ENCODE results near the gene PARG.

The PARG gene

DNA sequence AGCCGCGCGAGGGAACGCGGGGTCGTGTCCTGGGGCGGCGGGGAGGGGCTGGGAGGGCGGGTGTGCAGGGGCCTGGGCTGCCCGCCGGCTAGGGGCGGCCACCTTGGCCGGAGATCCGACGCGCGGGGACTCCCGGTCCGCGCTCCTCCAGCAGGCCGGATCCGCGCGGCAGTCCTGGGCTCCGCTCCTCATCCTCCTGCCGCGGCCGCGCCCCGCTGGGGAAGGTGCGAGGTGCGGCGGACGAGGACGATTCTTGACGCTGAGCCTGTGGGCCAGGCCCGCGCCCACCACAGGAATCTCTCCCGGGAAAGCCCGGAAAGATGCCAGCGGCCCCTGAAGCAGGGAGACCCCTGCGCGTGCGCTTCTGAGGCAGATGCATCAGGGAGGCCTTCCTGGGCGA lies 173.1 kb downstream of the PARG start:
- Histone ChIP-seq H3K4me2 (ENCODE audit: low read depth, low read length, poor library complexity, severe bottlenecking) (no peak overlapping the region), H3K27ac (ENCODE audit: low read depth, low read length) (no peak overlapping the region), H3K9me2 (replicated peaks; ENCODE audit: insufficient read depth, low read length) (no peaks in the 10 kb centered on the region), H3K4me3 (ENCODE audit: insufficient read depth, low read length, poor library complexity, severe bottlenecking) (no peak overlapping the region), H3K36me3 (ENCODE audit: low read length) (no peaks in the 10 kb centered on the region), H3K9me3 (ENCODE audit: insufficient read depth, low read length) (no peaks in the 10 kb centered on the region), H3K9ac (ENCODE audit: low read length) (no peak overlapping the region), H3F3A (ENCODE audit: insufficient read depth) (no peaks in the 10 kb centered on the region), H3K79me2 (ENCODE audit: insufficient read depth, low read length) (no peaks in the 10 kb centered on the region), H4K20me1 (ENCODE audit: low read depth, low read length) (no peaks in the 10 kb centered on the region), H2AFZ (ENCODE audit: low read depth, low read length, severe bottlenecking) (no peak overlapping the region), H3K27me3 (ENCODE audit: low read length) (no peaks in the 10 kb centered on the region)
- TF ChIP-seq EZH2phosphoT487 (conservative IDR thresholded peaks at IDR 0.05; ENCODE audit: low read length), result no peak
- TF ChIP-seq, protein P1, sequence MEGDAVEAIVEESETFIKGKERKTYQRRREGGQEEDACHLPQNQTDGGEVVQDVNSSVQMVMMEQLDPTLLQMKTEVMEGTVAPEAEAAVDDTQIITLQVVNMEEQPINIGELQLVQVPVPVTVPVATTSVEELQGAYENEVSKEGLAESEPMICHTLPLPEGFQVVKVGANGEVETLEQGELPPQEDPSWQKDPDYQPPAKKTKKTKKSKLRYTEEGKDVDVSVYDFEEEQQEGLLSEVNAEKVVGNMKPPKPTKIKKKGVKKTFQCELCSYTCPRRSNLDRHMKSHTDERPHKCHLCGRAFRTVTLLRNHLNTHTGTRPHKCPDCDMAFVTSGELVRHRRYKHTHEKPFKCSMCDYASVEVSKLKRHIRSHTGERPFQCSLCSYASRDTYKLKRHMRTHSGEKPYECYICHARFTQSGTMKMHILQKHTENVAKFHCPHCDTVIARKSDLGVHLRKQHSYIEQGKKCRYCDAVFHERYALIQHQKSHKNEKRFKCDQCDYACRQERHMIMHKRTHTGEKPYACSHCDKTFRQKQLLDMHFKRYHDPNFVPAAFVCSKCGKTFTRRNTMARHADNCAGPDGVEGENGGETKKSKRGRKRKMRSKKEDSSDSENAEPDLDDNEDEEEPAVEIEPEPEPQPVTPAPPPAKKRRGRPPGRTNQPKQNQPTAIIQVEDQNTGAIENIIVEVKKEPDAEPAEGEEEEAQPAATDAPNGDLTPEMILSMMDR (IDR thresholded peaks at IDR 0.05; ENCODE audit: insufficient read depth, low read length, poor library complexity, severe bottlenecking), result no peak

DNA sequence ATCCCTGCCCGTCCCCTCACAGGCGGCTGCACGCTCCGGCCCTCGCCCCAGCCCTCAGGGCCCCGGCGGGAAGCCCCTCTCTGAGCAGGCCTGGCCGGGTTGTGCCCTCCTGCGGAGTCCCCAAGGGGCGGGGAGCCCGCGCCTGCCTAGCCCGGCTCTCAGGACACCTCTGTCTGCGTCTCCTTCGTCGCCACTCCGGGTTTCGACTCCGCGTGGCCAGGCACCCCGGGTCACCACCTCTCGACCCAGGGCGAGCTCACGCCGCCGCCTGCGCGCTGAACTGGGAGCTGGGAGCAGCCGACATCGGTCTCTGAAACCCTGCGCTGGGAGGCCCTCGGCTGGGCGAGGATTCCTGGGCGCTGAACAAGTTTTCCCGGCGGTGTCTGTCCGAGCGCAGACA lies 173.5 kb downstream of the PARG start:
- Histone ChIP-seq H3K27ac (ENCODE audit: low read depth, low read length) (no peak overlapping the region), H3K79me2 (ENCODE audit: insufficient read depth, low read length) (no peaks in the 10 kb centered on the region), H3K4me3 (ENCODE audit: insufficient read depth, low read length, poor library complexity, severe bottlenecking) (no peak overlapping the region), H3K9me2 (replicated peaks; ENCODE audit: insufficient read depth, low read length) (no peaks in the 10 kb centered on the region), H4K20me1 (ENCODE audit: low read depth, low read length) (no peaks in the 10 kb centered on the region), H3F3A (ENCODE audit: insufficient read depth) (no peaks in the 10 kb centered on the region), H3K9me3 (ENCODE audit: insufficient read depth, low read length) (no peaks in the 10 kb centered on the region), H3K36me3 (ENCODE audit: low read length) (no peaks in the 10 kb centered on the region), H2AFZ (ENCODE audit: low read depth, low read length, severe bottlenecking) (no peak overlapping the region), H3K4me2 (ENCODE audit: low read depth, low read length, poor library complexity, severe bottlenecking) (no peak overlapping the region), H3K9ac (ENCODE audit: low read length) (no peak overlapping the region), H3K27me3 (ENCODE audit: low read length) (no peaks in the 10 kb centered on the region)
- TF ChIP-seq, protein P1 (IDR thresholded peaks at IDR 0.05; ENCODE audit: insufficient read depth, low read length, poor library complexity, severe bottlenecking), result no peak
- no peak for TF ChIP-seq EZH2phosphoT487 (conservative IDR thresholded peaks at IDR 0.05; ENCODE audit: low read length)
